HG03103 (cell line): ENCODE measurements around the gene BARX2.

ENCODE experiments used
- ATAC-seq: cut with Tn5 transposase; IDR thresholded peaks from one replicate; pipeline ENCODE4 v1.9.1; 2021; ENCODE audit warnings: low read depth; ENCODE audit not compliant: unreplicated experiment

The BARX2 gene

GRCh38 chr11:129434641-129435498 lies 59.2 kb downstream of the BARX2 start:
- no peak for ATAC-seq

- no peak for ATAC-seq
Measured at GRCh38 chr11:129435499-129436245, 60.0 kb downstream of the BARX2 start.

- ATAC-seq = no peak
Measured at GRCh38 chr11:129436573-129436972, 60.9 kb downstream of the BARX2 start.

GRCh38 chr11:129440028-129440713 lies 64.5 kb downstream of the BARX2 start:
- ATAC-seq = no peak

GRCh38 chr11:129442171-129442570 lies 66.5 kb downstream of the BARX2 start:
- no peak for ATAC-seq

GRCh38 chr11:129443276-129443675 lies 67.6 kb downstream of the BARX2 start:
- no peak for ATAC-seq

- ATAC-seq = no peak
Measured at GRCh38 chr11:129444274-129444673, 68.6 kb downstream of the BARX2 start.

GRCh38 chr11:129445226-129445625 lies 69.6 kb downstream of the BARX2 start:
- ATAC-seq = no peak

GRCh38 chr11:129446572-129446971 lies 70.9 kb downstream of the BARX2 start:
- ATAC-seq = no peak

- no peak for ATAC-seq
Measured at GRCh38 chr11:129447654-129448239, 72.1 kb downstream of the BARX2 start.

- no peak for ATAC-seq
Measured at GRCh38 chr11:129451524-129451923, 75.9 kb downstream of the BARX2 start.

GRCh38 chr11:129453293-129453721 lies 77.7 kb downstream of the BARX2 start:
- ATAC-seq = no peak

GRCh38 chr11:129455101-129455500 lies 79.5 kb downstream of the BARX2 start:
- no peak for ATAC-seq

- no peak for ATAC-seq
Measured at GRCh38 chr11:129455756-129456655, 80.4 kb downstream of the BARX2 start.

GRCh38 chr11:129457321-129457720 lies 81.7 kb downstream of the BARX2 start:
- no peak for ATAC-seq

- ATAC-seq = no peak
Measured at GRCh38 chr11:129458278-129458677, 82.6 kb downstream of the BARX2 start.

GRCh38 chr11:129458756-129459535 lies 83.3 kb downstream of the BARX2 start:
- ATAC-seq = no peak

GRCh38 chr11:129460714-129461113 lies 85.1 kb downstream of the BARX2 start:
- ATAC-seq = no peak

GRCh38 chr11:129484068-129484467 lies 108.4 kb downstream of the BARX2 start:
- no peak for ATAC-seq
